Panc1 (cell line): ENCODE results near the gene SAMD1. TPM values are rescaled to one million over a fixed set of nuclear protein-coding genes. Genes with fewer than 3 reads are reported as not detected.

Experiments used
- ATAC-seq: fragments of 200-7000 bp; cut with Tn5 transposase; 2 replicates; pipeline ENCODE4 v1.9.1; 2020; ENCODE audit warnings: mild to moderate bottlenecking, moderate library complexity
- BruUV-seq: library from RNA; stranded (reverse); fragments of 400-500 nt; replicated peaks from 2 replicates; lab custom pipeline; 2021; lab: Mats Ljungman, UMichigan
- CTCF ChIA-PET: fragments of 300-600 bp; sonication (Branson Sonifier 250); formaldehyde crosslinking; loops from one replicate; lab custom pipeline; 2022; ENCODE audit warnings: antibody characterized with exemption; lab: Charles Lee
- POLR2A ChIA-PET: fragments of 300-600 bp; sonication (Branson Sonifier 250); formaldehyde crosslinking; loops from one replicate; lab custom pipeline; 2022; ENCODE audit warnings: antibody characterized with exemption; lab: Charles Lee
- DNase-seq: peaks from one replicate; pipeline ENCODE4 v3.0.0-alpha.2; 2010; ENCODE audit warnings: low read depth, low spot score
- H3K27ac ChIP-seq: 2 replicates; pipeline ENCODE4 v1.5.1; 2011; ENCODE audit warnings: mild to moderate bottlenecking, low read length, inconsistent platforms
- H3K27me3 ChIP-seq: fragments of 200-500 bp; sonication (Bioruptor generic); 2 replicates; pipeline ENCODE4 v1.6.0; 2014; ENCODE audit warnings: low read length, inconsistent platforms; ENCODE audit not compliant: control insufficient read depth, insufficient read depth
- H3K36me3 ChIP-seq: fragments of 200-500 bp; sonication (Bioruptor generic); 2 replicates; pipeline ENCODE4 v1.5.1; 2014; ENCODE audit warnings: inconsistent platforms, mild to moderate bottlenecking, low read length, moderate library complexity; ENCODE audit not compliant: control insufficient read depth, insufficient read depth
- H3K4me1 ChIP-seq: 2 replicates; pipeline ENCODE4 v1.5.1; 2011; ENCODE audit warnings: inconsistent platforms, mild to moderate bottlenecking, low read length, moderate library complexity; ENCODE audit not compliant: control insufficient read depth, insufficient read depth
- H3K4me3 ChIP-seq, 2 experiments: 2 replicates each; pipeline ENCODE4 v1.5.1; 2011 to 2012; ENCODE audit warnings: low read depth in 2 of 2, low read length in 2 of 2, mild to moderate bottlenecking in 2 of 2, inconsistent platforms in 1 of 2, moderate library complexity in 1 of 2
- H3K9me3 ChIP-seq: fragments of 200-500 bp; sonication (Bioruptor generic); 2 replicates; pipeline ENCODE4 v1.5.1; 2014; ENCODE audit warnings: low read depth, mild to moderate bottlenecking, inconsistent platforms, low read length, moderate library complexity; ENCODE audit not compliant: control insufficient read depth, insufficient read depth
- POLR2AphosphoS5 ChIP-seq: IDR thresholded peaks from 2 replicates; pipeline ENCODE4 v1.6.1; 2012; ENCODE audit warnings: mild to moderate bottlenecking, low read depth, low read length, moderate library complexity
- SIN3A ChIP-seq: IDR thresholded peaks from 2 replicates; pipeline ENCODE4 v1.6.1; 2012; ENCODE audit warnings: low read depth, mild to moderate bottlenecking, low read length, moderate library complexity, borderline replicate concordance; ENCODE audit not compliant: insufficient read depth
- TCF7L2 ChIP-seq: IDR thresholded peaks from 2 replicates; pipeline ENCODE4 v1.6.1; 2011; ENCODE audit warnings: mild to moderate bottlenecking, low read depth, low read length, inconsistent platforms
- in situ Hi-C: cut with HindIII; loops from 2 replicates; pipeline ENCODE4 v1.10.0; 2016; ENCODE audit warnings: low sequenced_read_pairs, low pct_unique_long_range_greater_than_20kb
- intact Hi-C: fragments of 100-400 bp; cut with micrococcal nuclease; formaldehyde crosslinking; loops from one replicate; pipeline ENCODE4 v1.10.0; 2022; ENCODE audit not compliant: unreplicated experiment
- total RNA-seq: library from RNA; stranded (reverse); gene quantifications from one replicate; pipeline ENCODE4 v1.2.1, GENCODE V29; 2021; ENCODE audit not compliant: unreplicated experiment
- TF ChIP-seq, protein P1 (sequence below), 2 experiments: IDR thresholded peaks; 2 replicates each; pipeline ENCODE4 v1.6.1; 2011 to 2012; ENCODE audit warnings: low read depth in 2 of 2, control low read depth in 1 of 2, low read length in 1 of 2, mild to moderate bottlenecking in 1 of 2, moderate library complexity in 1 of 2; ENCODE audit not compliant: insufficient read depth in 1 of 2
- TF ChIP-seq, protein P2 (sequence below): fragments of 450-650 bp; IDR thresholded peaks from 2 replicates; pipeline ENCODE4 v1.5.1; 2017; ENCODE audit warnings: mild to moderate bottlenecking

The SAMD1 gene
- total RNA-seq, 1 experiment from 2014 or later = 82.0 TPM

DNA sequence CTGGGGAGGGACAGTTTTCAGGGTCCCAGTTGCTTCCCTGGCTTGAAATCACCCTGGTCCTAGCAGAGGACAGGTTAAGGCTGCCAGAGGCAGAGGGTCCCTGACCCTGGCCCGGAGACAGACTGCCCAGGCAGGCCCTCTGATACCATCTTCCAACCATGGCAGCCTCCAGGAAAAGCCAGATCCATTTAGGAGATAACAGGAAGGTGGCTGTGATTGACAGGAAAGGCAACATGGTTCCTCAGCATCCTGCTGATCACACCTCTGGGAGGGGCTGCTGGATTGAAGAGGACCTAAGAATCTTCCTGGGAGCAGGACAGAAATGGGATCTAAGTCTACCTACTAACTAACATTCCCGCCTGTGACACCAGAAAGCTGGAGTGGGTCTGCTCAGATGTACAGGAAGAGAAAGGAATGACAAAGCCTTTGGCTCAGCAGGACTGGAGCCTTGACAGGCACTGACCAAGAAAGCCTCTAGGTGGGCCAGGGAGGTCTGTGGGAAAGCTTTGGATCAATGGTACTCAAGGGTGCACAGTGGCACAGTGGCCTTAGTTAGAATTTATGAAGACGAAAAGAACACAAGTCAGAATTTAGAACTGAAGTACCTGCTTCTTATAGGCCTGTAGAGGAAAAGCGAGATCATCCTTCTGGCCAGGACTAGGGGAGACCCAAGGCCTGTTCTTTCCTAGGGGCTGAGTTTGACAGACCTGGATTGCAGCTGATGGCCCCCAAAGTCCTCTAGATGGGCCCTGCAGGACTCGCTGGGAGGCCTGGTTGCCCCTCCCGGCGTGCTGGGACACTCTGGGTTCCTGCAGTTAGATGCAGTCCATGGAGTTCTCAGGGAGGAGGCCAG lies 29.3 kb upstream of the SAMD1 start:
- intact Hi-C loops (no loop called here), in situ Hi-C loops (no loop called here)
- ATAC-seq (no peak), DNase-seq (no peak)
- no peaks in the 10 kb centered on the region for H3K27me3 ChIP-seq
- ChIA-PET POLR2A (no interaction called here), CTCF (no interaction called here)
- peaks cover 26% of the 10 kb centered on the region for H3K4me1 ChIP-seq
- no peak overlapping the region for H3K4me3 ChIP-seq
- H3K9me3 ChIP-seq = no peaks in the 10 kb centered on the region
- no peak overlapping the region for H3K27ac ChIP-seq
- no peaks in the 10 kb centered on the region for H3K36me3 ChIP-seq
- BruUV-seq = no TSS peak
- TF ChIP-seq, protein P1, sequence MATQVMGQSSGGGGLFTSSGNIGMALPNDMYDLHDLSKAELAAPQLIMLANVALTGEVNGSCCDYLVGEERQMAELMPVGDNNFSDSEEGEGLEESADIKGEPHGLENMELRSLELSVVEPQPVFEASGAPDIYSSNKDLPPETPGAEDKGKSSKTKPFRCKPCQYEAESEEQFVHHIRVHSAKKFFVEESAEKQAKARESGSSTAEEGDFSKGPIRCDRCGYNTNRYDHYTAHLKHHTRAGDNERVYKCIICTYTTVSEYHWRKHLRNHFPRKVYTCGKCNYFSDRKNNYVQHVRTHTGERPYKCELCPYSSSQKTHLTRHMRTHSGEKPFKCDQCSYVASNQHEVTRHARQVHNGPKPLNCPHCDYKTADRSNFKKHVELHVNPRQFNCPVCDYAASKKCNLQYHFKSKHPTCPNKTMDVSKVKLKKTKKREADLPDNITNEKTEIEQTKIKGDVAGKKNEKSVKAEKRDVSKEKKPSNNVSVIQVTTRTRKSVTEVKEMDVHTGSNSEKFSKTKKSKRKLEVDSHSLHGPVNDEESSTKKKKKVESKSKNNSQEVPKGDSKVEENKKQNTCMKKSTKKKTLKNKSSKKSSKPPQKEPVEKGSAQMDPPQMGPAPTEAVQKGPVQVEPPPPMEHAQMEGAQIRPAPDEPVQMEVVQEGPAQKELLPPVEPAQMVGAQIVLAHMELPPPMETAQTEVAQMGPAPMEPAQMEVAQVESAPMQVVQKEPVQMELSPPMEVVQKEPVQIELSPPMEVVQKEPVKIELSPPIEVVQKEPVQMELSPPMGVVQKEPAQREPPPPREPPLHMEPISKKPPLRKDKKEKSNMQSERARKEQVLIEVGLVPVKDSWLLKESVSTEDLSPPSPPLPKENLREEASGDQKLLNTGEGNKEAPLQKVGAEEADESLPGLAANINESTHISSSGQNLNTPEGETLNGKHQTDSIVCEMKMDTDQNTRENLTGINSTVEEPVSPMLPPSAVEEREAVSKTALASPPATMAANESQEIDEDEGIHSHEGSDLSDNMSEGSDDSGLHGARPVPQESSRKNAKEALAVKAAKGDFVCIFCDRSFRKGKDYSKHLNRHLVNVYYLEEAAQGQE (IDR thresholded peaks at IDR 0.05; ENCODE audit: insufficient read depth in 1 of 2, low read depth in 2 of 2, low read length in 1 of 2) = no peak
- TF ChIP-seq TCF7L2 = no peak
- peak; percentile 33; the same call in 1 of the 2 replicates for TF ChIP-seq POLR2AphosphoS5
- TF ChIP-seq, protein P2, sequence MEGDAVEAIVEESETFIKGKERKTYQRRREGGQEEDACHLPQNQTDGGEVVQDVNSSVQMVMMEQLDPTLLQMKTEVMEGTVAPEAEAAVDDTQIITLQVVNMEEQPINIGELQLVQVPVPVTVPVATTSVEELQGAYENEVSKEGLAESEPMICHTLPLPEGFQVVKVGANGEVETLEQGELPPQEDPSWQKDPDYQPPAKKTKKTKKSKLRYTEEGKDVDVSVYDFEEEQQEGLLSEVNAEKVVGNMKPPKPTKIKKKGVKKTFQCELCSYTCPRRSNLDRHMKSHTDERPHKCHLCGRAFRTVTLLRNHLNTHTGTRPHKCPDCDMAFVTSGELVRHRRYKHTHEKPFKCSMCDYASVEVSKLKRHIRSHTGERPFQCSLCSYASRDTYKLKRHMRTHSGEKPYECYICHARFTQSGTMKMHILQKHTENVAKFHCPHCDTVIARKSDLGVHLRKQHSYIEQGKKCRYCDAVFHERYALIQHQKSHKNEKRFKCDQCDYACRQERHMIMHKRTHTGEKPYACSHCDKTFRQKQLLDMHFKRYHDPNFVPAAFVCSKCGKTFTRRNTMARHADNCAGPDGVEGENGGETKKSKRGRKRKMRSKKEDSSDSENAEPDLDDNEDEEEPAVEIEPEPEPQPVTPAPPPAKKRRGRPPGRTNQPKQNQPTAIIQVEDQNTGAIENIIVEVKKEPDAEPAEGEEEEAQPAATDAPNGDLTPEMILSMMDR = no peak
- no peak for TF ChIP-seq SIN3A

DNA sequence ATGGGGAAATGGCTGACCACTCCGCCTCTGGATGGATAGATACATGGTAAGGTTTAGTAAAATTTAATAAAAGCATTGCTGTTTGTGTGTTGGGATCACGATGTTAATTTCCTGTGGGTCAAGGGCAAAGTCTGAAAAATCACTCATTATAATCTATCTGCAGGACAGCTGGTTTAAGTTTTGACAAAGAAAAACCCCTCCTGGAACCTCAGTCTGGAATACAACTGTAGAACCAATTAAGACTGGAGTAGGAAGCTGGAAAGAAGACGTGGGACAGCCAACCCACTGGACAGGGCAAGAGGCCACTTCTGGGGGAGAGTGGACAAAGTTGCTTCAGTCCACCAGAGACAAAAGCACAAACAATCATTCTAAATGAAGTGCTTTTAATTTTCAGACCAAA lies 28.6 kb upstream of the SAMD1 start:
- intact Hi-C loops (no loop called here), in situ Hi-C loops (no loop called here)
- ATAC-seq (no peak), DNase-seq (no peak)
- CTCF ChIA-PET = no interaction called here
- no peaks in the 10 kb centered on the region for H3K9me3 ChIP-seq
- peak overlapping the region; percentile 92 for H3K27ac ChIP-seq
- POLR2A ChIA-PET = no interaction called here
- TF ChIP-seq, protein P1 (IDR thresholded peaks at IDR 0.05; ENCODE audit: insufficient read depth in 1 of 2, low read depth in 2 of 2, low read length in 1 of 2) = no peak
- TF ChIP-seq POLR2AphosphoS5 (no peak), SIN3A (no peak), TCF7L2 (no peak)
- TF ChIP-seq, protein P2 = no peak
- H3K27me3 ChIP-seq = no peaks in the 10 kb centered on the region
- H3K36me3 ChIP-seq = no peaks in the 10 kb centered on the region
- peaks cover 26% of the 10 kb centered on the region for H3K4me1 ChIP-seq
- H3K4me3 ChIP-seq = no peak overlapping the region
- no TSS peak for BruUV-seq
